ENCODE data around the gene NNAT.

Gene NNAT

GRCh38 chr20:37494301-37494700, 26.7 kb upstream of the NNAT start:
- H3K36me3 ChIP-seq (replicated peaks in 1 of 2; ENCODE audit: control insufficient read depth in 2 of 2, insufficient read depth in 2 of 2, low read length in 2 of 2), result no peaks in the 10 kb centered on the region
- no peaks in the 10 kb centered on the region for H3K9me3 ChIP-seq (replicated peaks in 1 of 2; ENCODE audit: control insufficient read depth in 2 of 2, insufficient read depth in 1 of 2, low read depth in 1 of 2, low read length in 2 of 2)
- H3K9ac ChIP-seq (ENCODE audit: low read depth, low read length, poor library complexity), result no peak overlapping the region
- no peak for DNase-seq (ENCODE audit: low spot score)
- H3K18ac ChIP-seq (ENCODE audit: low read length), result peak overlapping the region; percentile 42
- no peak overlapping the region for H3K23ac ChIP-seq (ENCODE audit: low read depth, low read length, poor library complexity)
- peaks cover 0 to under 1% of the 10 kb centered on the region in 2 donors for H3K4me1 ChIP-seq (ENCODE audit: control insufficient read depth in 2 of 2, insufficient read depth in 1 of 2, low read depth in 1 of 2, low read length in 2 of 2)
- H2BK5ac ChIP-seq (ENCODE audit: low read length), result no peak overlapping the region
- no peak overlapping the region for H2BK120ac ChIP-seq (ENCODE audit: low read depth, low read length)
- H3K14ac ChIP-seq (ENCODE audit: low read length), result peak overlapping the region; percentile 22
- no peaks in the 10 kb centered on the region for H3K27me3 ChIP-seq (ENCODE audit: control insufficient read depth in 3 of 3, insufficient read depth in 3 of 3, low read depth in 1 of 3, low read length in 3 of 3)
- H4K8ac ChIP-seq (ENCODE audit: low read depth, low read length), result no peak overlapping the region
- no peak overlapping the region for H4K91ac ChIP-seq (ENCODE audit: low read depth, low read length, poor library complexity)
- H2BK15ac ChIP-seq (ENCODE audit: low read length), result no peak overlapping the region
- no peak overlapping the region for H3K4ac ChIP-seq (ENCODE audit: low read length)
- H3K27ac ChIP-seq (replicated peaks; ENCODE audit: low read length), result no peak overlapping the region
- no peak overlapping the region for H2AK5ac ChIP-seq (ENCODE audit: low read depth, low read length)
- H3K79me1 ChIP-seq (ENCODE audit: low read depth, low read length), result no peaks in the 10 kb centered on the region
- no CpG with 5 or more reads among the region's 8 CpGs for WGBS, 2 donors (ENCODE audit: extremely low coverage in 2 of 2, insufficient read length in 2 of 2, insufficient replicate concordance in 1 of 2)
- no peak overlapping the region for H2AFZ ChIP-seq (ENCODE audit: low read length)
- no peak overlapping the region for H3K4me2 ChIP-seq (ENCODE audit: insufficient read depth, low read length, poor library complexity, severe bottlenecking)
- no peak overlapping the region for H2BK12ac ChIP-seq (ENCODE audit: low read length)
- no peak overlapping the region for H3K4me3 ChIP-seq (ENCODE audit: low read length in 2 of 2)

DNA sequence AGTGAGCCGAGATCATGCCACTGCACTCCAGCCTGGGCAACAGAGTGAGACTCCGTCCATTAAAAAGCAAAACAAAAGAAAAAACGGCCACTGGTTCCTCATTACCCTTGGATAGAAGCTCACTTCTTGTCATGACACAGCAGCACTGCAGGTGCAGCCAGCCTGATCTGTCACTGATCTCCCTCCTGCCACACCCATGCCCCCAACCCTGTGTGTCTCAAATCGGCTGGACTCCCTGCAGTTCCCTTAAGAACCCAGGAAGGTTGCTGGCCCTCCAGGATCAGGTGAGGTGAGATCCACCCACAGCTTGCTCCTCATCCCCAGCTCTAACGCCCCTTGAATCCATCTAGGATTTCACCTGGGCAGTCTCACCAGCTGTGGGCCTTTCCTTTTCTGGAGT, 26.3 kb upstream of the NNAT start:
- Histone ChIP-seq H3K79me1 (ENCODE audit: low read depth, low read length) (no peaks in the 10 kb centered on the region), H4K8ac (ENCODE audit: low read depth, low read length) (no peak overlapping the region), H3K23ac (ENCODE audit: low read depth, low read length, poor library complexity) (no peak overlapping the region), H2BK5ac (ENCODE audit: low read length) (no peak overlapping the region), H3K4ac (ENCODE audit: low read length) (no peak overlapping the region), H3K9ac (ENCODE audit: low read depth, low read length, poor library complexity) (no peak overlapping the region), H2BK15ac (ENCODE audit: low read length) (no peak overlapping the region), H3K9me3 (replicated peaks in 1 of 2; ENCODE audit: control insufficient read depth in 2 of 2, insufficient read depth in 1 of 2, low read depth in 1 of 2, low read length in 2 of 2) (no peaks in the 10 kb centered on the region), H3K18ac (ENCODE audit: low read length) (no peak overlapping the region), H3K36me3 (replicated peaks in 1 of 2; ENCODE audit: control insufficient read depth in 2 of 2, insufficient read depth in 2 of 2, low read length in 2 of 2) (no peaks in the 10 kb centered on the region), H3K14ac (ENCODE audit: low read length) (no peak overlapping the region), H2BK120ac (ENCODE audit: low read depth, low read length) (no peak overlapping the region), H3K4me3 (ENCODE audit: low read length in 2 of 2) (no peak overlapping the region), H2BK12ac (ENCODE audit: low read length) (no peak overlapping the region), H2AK5ac (ENCODE audit: low read depth, low read length) (no peak overlapping the region), H4K91ac (ENCODE audit: low read depth, low read length, poor library complexity) (no peak overlapping the region), H3K27me3 (ENCODE audit: control insufficient read depth in 3 of 3, insufficient read depth in 3 of 3, low read depth in 1 of 3, low read length in 3 of 3) (no peaks in the 10 kb centered on the region), H3K4me1 (ENCODE audit: control insufficient read depth in 2 of 2, insufficient read depth in 1 of 2, low read depth in 1 of 2, low read length in 2 of 2) (no peaks in the 10 kb centered on the region), H2AFZ (ENCODE audit: low read length) (no peak overlapping the region), H3K4me2 (ENCODE audit: insufficient read depth, low read length, poor library complexity, severe bottlenecking) (no peak overlapping the region), H3K27ac (replicated peaks; ENCODE audit: low read length) (no peak overlapping the region)
- no CpG with 5 or more reads among the region's 5 CpGs for WGBS, 2 donors (ENCODE audit: extremely low coverage in 2 of 2, insufficient read length in 2 of 2, insufficient replicate concordance in 1 of 2)
- no peak for DNase-seq (ENCODE audit: low spot score)

DNA sequence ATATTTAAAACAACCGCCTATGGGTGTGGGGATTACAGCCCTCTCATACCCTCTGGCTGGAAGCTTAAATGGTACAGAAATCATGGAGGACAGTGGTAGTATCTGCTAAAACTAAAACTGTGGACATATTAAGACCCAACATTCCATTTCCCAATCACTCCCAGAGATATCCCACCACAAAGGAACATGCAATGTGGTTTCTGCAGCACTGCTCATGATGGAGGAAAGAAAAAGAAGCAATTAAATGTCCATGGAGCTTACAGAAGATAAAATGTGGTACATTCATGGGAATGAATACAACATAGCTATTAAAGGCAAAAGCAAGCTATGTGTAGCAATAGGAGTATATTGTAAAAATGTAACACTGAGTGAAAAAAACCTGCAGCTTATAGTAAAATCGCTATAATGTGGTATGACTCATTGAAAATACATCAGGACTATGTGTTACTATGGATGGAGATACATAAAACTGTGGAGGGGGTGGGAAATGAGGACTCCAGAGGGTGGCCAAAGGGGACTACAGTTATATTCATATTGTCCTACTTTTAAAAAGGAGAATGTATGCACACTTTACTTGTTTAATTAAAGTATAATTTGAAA, 22.9 kb upstream of the NNAT start:
- Histone ChIP-seq H2BK5ac (ENCODE audit: low read length) (no peak overlapping the region), H3K23ac (ENCODE audit: low read depth, low read length, poor library complexity) (no peak overlapping the region), H2BK120ac (ENCODE audit: low read depth, low read length) (no peak overlapping the region), H4K91ac (ENCODE audit: low read depth, low read length, poor library complexity) (no peak overlapping the region), H3K4me1 (ENCODE audit: control insufficient read depth in 2 of 2, insufficient read depth in 1 of 2, low read depth in 1 of 2, low read length in 2 of 2) (peaks cover 0 to 3% of the 10 kb centered on the region in 2 donors), H3K79me1 (ENCODE audit: low read depth, low read length) (no peaks in the 10 kb centered on the region), H3K9ac (ENCODE audit: low read depth, low read length, poor library complexity) (no peak overlapping the region), H3K4ac (ENCODE audit: low read length) (no peak overlapping the region), H2AK5ac (ENCODE audit: low read depth, low read length) (no peak overlapping the region), H3K27me3 (ENCODE audit: control insufficient read depth in 3 of 3, insufficient read depth in 3 of 3, low read depth in 1 of 3, low read length in 3 of 3) (no peaks in the 10 kb centered on the region), H3K4me3 (ENCODE audit: low read length in 2 of 2) (no peak overlapping the region), H3K9me3 (replicated peaks in 1 of 2; ENCODE audit: control insufficient read depth in 2 of 2, insufficient read depth in 1 of 2, low read depth in 1 of 2, low read length in 2 of 2) (no peaks in the 10 kb centered on the region), H4K8ac (ENCODE audit: low read depth, low read length) (no peak overlapping the region), H2BK15ac (ENCODE audit: low read length) (no peak overlapping the region), H3K27ac (replicated peaks; ENCODE audit: low read length) (no peak overlapping the region), H3K4me2 (ENCODE audit: insufficient read depth, low read length, poor library complexity, severe bottlenecking) (no peak overlapping the region), H3K14ac (ENCODE audit: low read length) (no peak overlapping the region), H3K18ac (ENCODE audit: low read length) (no peak overlapping the region), H2BK12ac (ENCODE audit: low read length) (no peak overlapping the region), H2AFZ (ENCODE audit: low read length) (no peak overlapping the region), H3K36me3 (replicated peaks in 1 of 2; ENCODE audit: control insufficient read depth in 2 of 2, insufficient read depth in 2 of 2, low read length in 2 of 2) (peaks cover 0 to 3% of the 10 kb centered on the region in 2 donors)
- WGBS, 2 donors (ENCODE audit: extremely low coverage in 2 of 2, insufficient read length in 2 of 2, insufficient replicate concordance in 1 of 2), result no CpG with 5 or more reads among the region's 2 CpGs
- no peak for DNase-seq (ENCODE audit: low spot score)

- no peak for DNase-seq (ENCODE audit: low spot score)
- Histone ChIP-seq H3K27ac (replicated peaks; ENCODE audit: low read length) (no peak overlapping the region), H2BK120ac (ENCODE audit: low read depth, low read length) (no peak overlapping the region), H3K9me3 (replicated peaks in 1 of 2; ENCODE audit: control insufficient read depth in 2 of 2, insufficient read depth in 1 of 2, low read depth in 1 of 2, low read length in 2 of 2) (no peaks in the 10 kb centered on the region), H3K4ac (ENCODE audit: low read length) (no peak overlapping the region), H3K79me1 (ENCODE audit: low read depth, low read length) (no peaks in the 10 kb centered on the region), H3K18ac (ENCODE audit: low read length) (no peak overlapping the region), H2BK12ac (ENCODE audit: low read length) (no peak overlapping the region), H3K4me3 (ENCODE audit: low read length in 2 of 2) (no peak overlapping the region), H2AFZ (ENCODE audit: low read length) (no peak overlapping the region), H4K91ac (ENCODE audit: low read depth, low read length, poor library complexity) (no peak overlapping the region), H2AK5ac (ENCODE audit: low read depth, low read length) (no peak overlapping the region), H4K8ac (ENCODE audit: low read depth, low read length) (no peak overlapping the region), H3K36me3 (replicated peaks in 1 of 2; ENCODE audit: control insufficient read depth in 2 of 2, insufficient read depth in 2 of 2, low read length in 2 of 2) (peaks cover 0 to 3% of the 10 kb centered on the region in 2 donors), H2BK5ac (ENCODE audit: low read length) (no peak overlapping the region), H3K9ac (ENCODE audit: low read depth, low read length, poor library complexity) (no peak overlapping the region), H2BK15ac (ENCODE audit: low read length) (no peak overlapping the region), H3K4me1 (ENCODE audit: control insufficient read depth in 2 of 2, insufficient read depth in 1 of 2, low read depth in 1 of 2, low read length in 2 of 2) (peaks cover 3 to 15% of the 10 kb centered on the region in 2 donors), H3K23ac (ENCODE audit: low read depth, low read length, poor library complexity) (no peak overlapping the region), H3K14ac (ENCODE audit: low read length) (peak overlapping the region; percentile 9), H3K4me2 (ENCODE audit: insufficient read depth, low read length, poor library complexity, severe bottlenecking) (no peak overlapping the region), H3K27me3 (ENCODE audit: control insufficient read depth in 3 of 3, insufficient read depth in 3 of 3, low read depth in 1 of 3, low read length in 3 of 3) (no peaks in the 10 kb centered on the region)
- no CpG with 5 or more reads among the region's 7 CpGs for WGBS, 2 donors (ENCODE audit: extremely low coverage in 2 of 2, insufficient read length in 2 of 2, insufficient replicate concordance in 1 of 2)
Measured at GRCh38 chr20:37500311-37500710, 20.7 kb upstream of the NNAT start.

All from neuronal stem cell (in vitro differentiated cells).